ENCODE results near the gene TTC21A.

DNA sequence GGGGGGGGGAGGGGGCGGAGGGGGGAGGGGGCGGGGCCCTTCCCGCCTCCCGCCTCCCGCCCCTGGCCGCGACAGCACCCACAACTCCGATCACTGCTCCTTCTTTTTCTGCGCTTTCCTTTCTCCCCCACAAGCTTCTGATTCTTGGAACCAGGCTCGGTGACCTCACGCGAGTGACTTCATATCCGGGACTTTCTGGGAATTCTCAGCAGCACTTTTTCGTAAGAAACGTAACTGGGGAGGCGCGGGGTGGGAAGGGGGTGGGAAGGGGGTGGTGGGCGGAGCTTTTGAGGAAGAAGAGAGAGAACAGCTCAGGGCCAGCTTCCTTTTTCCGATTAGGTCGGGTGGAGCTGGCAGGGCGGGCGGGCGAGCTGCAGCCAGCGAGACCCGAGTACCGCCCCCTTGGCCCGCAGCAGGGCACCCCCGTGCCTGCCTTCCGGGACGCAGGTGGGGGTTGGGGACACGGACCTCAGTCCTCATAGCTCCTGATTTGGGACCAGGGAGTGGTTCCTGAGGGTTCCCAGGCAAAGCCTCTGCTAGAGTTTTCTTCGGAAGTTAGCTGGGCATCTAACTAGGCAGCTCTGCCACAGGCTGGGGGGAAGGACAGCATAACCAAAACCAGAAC, 70.3 kb downstream of the TTC21A start:
- TF ChIP-seq, protein P1, sequence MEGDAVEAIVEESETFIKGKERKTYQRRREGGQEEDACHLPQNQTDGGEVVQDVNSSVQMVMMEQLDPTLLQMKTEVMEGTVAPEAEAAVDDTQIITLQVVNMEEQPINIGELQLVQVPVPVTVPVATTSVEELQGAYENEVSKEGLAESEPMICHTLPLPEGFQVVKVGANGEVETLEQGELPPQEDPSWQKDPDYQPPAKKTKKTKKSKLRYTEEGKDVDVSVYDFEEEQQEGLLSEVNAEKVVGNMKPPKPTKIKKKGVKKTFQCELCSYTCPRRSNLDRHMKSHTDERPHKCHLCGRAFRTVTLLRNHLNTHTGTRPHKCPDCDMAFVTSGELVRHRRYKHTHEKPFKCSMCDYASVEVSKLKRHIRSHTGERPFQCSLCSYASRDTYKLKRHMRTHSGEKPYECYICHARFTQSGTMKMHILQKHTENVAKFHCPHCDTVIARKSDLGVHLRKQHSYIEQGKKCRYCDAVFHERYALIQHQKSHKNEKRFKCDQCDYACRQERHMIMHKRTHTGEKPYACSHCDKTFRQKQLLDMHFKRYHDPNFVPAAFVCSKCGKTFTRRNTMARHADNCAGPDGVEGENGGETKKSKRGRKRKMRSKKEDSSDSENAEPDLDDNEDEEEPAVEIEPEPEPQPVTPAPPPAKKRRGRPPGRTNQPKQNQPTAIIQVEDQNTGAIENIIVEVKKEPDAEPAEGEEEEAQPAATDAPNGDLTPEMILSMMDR (conservative IDR thresholded peaks at IDR 0.05; ENCODE audit: low read depth, low read length) = no peak
- no peak for TF ChIP-seq EZH2phosphoT487 (IDR thresholded peaks at IDR 0.05; ENCODE audit: borderline replicate concordance, low read length)
